ENCODE measurements around the gene DIO3. TPM values are rescaled to one million over a fixed set of nuclear protein-coding genes. Genes with fewer than 3 reads are reported as not detected.

DIO3 gene
- total and polyA plus RNA-seq, 2 of the 4 experiments (the other 2 are of a cell fraction) = not detected

DNA sequence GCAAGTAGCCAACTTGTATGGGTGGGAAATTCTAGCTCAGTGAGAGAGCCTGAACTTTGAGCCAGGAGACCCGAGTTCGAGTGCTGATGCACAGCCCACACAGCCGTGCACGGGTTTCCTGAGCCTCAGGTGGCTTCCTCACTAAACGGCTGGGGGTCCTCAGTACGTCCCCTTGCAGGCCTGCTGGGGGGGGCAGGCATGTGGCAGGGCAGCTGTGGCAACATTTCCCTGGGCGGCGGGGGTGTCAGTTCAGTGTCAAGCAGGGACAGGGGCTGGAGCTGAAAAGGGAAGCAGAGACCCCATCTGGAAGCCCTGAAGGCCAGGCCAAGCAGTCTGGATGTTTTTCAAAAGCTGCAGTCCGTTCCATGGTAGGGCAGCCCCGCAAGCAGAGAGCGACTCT lies 14.6 kb upstream of the DIO3 start:
- Histone ChIP-seq H3K9me1 (ENCODE audit: insufficient read depth, low read length) (no peaks in the 10 kb centered on the region), H3K4ac (ENCODE audit: low read depth, low read length) (no peak overlapping the region)

More for the DNA sequence above, 14.6 kb upstream of the DIO3 start:
- Histone ChIP-seq H3K18ac (ENCODE audit: low read depth, low read length) (no peak overlapping the region), H4K8ac (ENCODE audit: low read depth in 2 of 2, low read length in 2 of 2) (no peak overlapping the region), H2BK15ac (ENCODE audit: low read depth, low read length) (no peak overlapping the region), H2BK5ac (ENCODE audit: low read depth, low read length, poor library complexity, severe bottlenecking) (no peak overlapping the region), H4K5ac (ENCODE audit: low read depth, low read length) (no peak overlapping the region), H3K27ac (ENCODE audit: insufficient read depth, low read length) (no peak overlapping the region), H3K4me2 (ENCODE audit: low read depth, low read length) (no peak overlapping the region), H2AK9ac (replicated peaks; ENCODE audit: low read depth, low read length, poor library complexity) (no peak overlapping the region), H2BK20ac (ENCODE audit: low read depth, low read length) (no peak overlapping the region), H3K79me1 (ENCODE audit: low read depth in 1 of 2, low read length in 2 of 2) (no peaks in the 10 kb centered on the region), H4K91ac (ENCODE audit: insufficient read depth, low read depth, low read length) (no peak overlapping the region), H3K4me1 (ENCODE audit: control insufficient read depth, insufficient read depth, low read length) (no peaks in the 10 kb centered on the region), H3K56ac (ENCODE audit: extremely low read depth, insufficient read depth, low read length) (no peak overlapping the region), H4K20me1 (ENCODE audit: insufficient read depth, low read length) (no peaks in the 10 kb centered on the region), H3K4me3 (ENCODE audit: insufficient read depth, low read depth, low read length) (no peak overlapping the region), H2AFZ (replicated peaks; ENCODE audit: low read length, poor library complexity) (no peak overlapping the region), H3K9ac (ENCODE audit: low read depth, low read length) (no peak overlapping the region), H3K36me3 (ENCODE audit: control insufficient read depth, insufficient read depth, low read length) (no peaks in the 10 kb centered on the region), H2BK120ac (ENCODE audit: low read depth, low read length) (no peak overlapping the region), H3K14ac (replicated peaks; ENCODE audit: low read depth, low read length) (no peak overlapping the region), H3K9me3 (ENCODE audit: control insufficient read depth, insufficient read depth, low read length) (peaks cover 11% of the 10 kb centered on the region), H3K27me3 (ENCODE audit: control insufficient read depth, insufficient read depth, low read length) (peaks cover 4% of the 10 kb centered on the region; the same call in 1 of the 2 replicates), H2AK5ac (ENCODE audit: low read depth, low read length) (no peak overlapping the region), H3K23ac (ENCODE audit: low read depth, low read length) (no peak overlapping the region)
- ChIA-PET CTCF (no interaction called here), POLR2A (ENCODE audit: unreplicated experiment) (no interaction called here)
- in situ Hi-C loops (cut with MboI; ENCODE audit: low sequenced_read_pairs) (no loop called here), dilution Hi-C loops (cut with HindIII; ENCODE audit: low sequenced_read_pairs, unreplicated experiment) (no loop called here), intact Hi-C loops (cut with micrococcal nuclease) (no loop called here)
- DNase-seq (no peak), ATAC-seq (ENCODE audit: low read depth) (no peak)
- BruUV-seq (replicated peaks) = no TSS peak
- WGBS, 2 experiments (ENCODE audit: extremely low coverage in 2 of 2, insufficient read length in 1 of 2) = 17% methylated on average over 2 of the region's 11 CpGs; no CpG with 5 or more reads in 1 of the 2 experiments
- TF ChIP-seq FOS (IDR thresholded peaks at IDR 0.05; ENCODE audit: low read depth, low read length) = no peak
- no peak for TF ChIP-seq RCOR1 (IDR thresholded peaks at IDR 0.05; ENCODE audit: insufficient replicate concordance, low read length)
- TF ChIP-seq MAZ (IDR thresholded peaks at IDR 0.05; ENCODE audit: borderline replicate concordance, low read depth, low read length) = no peak
- no peak for TF ChIP-seq POLR2A (IDR thresholded peaks at IDR 0.05; ENCODE audit: low read depth, low read length)
- TF ChIP-seq CHD1 (IDR thresholded peaks at IDR 0.05; ENCODE audit: low read depth, low read length) = no peak
- TF ChIP-seq RAD21 (IDR thresholded peaks at IDR 0.05; ENCODE audit: low read length) = no peak
- no peak for TF ChIP-seq SMC3 (IDR thresholded peaks at IDR 0.05; ENCODE audit: low read depth, low read length)
- TF ChIP-seq NFE2L2 (IDR thresholded peaks at IDR 0.05; ENCODE audit: low read depth, low read length) = no peak
- no peak for TF ChIP-seq MXI1 (IDR thresholded peaks at IDR 0.05; ENCODE audit: borderline replicate concordance, low read depth, low read length)
- TF ChIP-seq, protein P1, sequence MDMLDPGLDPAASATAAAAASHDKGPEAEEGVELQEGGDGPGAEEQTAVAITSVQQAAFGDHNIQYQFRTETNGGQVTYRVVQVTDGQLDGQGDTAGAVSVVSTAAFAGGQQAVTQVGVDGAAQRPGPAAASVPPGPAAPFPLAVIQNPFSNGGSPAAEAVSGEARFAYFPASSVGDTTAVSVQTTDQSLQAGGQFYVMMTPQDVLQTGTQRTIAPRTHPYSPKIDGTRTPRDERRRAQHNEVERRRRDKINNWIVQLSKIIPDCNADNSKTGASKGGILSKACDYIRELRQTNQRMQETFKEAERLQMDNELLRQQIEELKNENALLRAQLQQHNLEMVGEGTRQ (IDR thresholded peaks at IDR 0.05; ENCODE audit: low read depth, low read length) = no peak
- TF ChIP-seq BHLHE40 (IDR thresholded peaks at IDR 0.05; ENCODE audit: low read depth, low read length) = no peak
- TF ChIP-seq, protein P2, sequence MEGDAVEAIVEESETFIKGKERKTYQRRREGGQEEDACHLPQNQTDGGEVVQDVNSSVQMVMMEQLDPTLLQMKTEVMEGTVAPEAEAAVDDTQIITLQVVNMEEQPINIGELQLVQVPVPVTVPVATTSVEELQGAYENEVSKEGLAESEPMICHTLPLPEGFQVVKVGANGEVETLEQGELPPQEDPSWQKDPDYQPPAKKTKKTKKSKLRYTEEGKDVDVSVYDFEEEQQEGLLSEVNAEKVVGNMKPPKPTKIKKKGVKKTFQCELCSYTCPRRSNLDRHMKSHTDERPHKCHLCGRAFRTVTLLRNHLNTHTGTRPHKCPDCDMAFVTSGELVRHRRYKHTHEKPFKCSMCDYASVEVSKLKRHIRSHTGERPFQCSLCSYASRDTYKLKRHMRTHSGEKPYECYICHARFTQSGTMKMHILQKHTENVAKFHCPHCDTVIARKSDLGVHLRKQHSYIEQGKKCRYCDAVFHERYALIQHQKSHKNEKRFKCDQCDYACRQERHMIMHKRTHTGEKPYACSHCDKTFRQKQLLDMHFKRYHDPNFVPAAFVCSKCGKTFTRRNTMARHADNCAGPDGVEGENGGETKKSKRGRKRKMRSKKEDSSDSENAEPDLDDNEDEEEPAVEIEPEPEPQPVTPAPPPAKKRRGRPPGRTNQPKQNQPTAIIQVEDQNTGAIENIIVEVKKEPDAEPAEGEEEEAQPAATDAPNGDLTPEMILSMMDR (conservative IDR thresholded peaks at IDR 0.05; ENCODE audit: low read depth, low read length) = no peak
- TF ChIP-seq CEBPB (IDR thresholded peaks at IDR 0.05; ENCODE audit: low read depth, low read length) = no peak
- TF ChIP-seq RFX5 (IDR thresholded peaks at IDR 0.05; ENCODE audit: low read depth, low read length) = no peak
- TF ChIP-seq, protein P3, sequence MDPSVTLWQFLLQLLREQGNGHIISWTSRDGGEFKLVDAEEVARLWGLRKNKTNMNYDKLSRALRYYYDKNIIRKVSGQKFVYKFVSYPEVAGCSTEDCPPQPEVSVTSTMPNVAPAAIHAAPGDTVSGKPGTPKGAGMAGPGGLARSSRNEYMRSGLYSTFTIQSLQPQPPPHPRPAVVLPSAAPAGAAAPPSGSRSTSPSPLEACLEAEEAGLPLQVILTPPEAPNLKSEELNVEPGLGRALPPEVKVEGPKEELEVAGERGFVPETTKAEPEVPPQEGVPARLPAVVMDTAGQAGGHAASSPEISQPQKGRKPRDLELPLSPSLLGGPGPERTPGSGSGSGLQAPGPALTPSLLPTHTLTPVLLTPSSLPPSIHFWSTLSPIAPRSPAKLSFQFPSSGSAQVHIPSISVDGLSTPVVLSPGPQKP (IDR thresholded peaks at IDR 0.05; ENCODE audit: borderline replicate concordance, low read depth, low read length) = no peak
- no peak for TF ChIP-seq MAFK (IDR thresholded peaks at IDR 0.05; ENCODE audit: low read depth, low read length)

All from IMR-90 (cell line).